GM18873 (cell line): ENCODE data around the gene CLEC17A.

Source experiments
- ATAC-seq: cut with Tn5 transposase; IDR thresholded peaks from one replicate; pipeline ENCODE4 v1.9.1; 2021; ENCODE audit warnings: mild to moderate bottlenecking, moderate library complexity, moderate number of reproducible peaks; ENCODE audit not compliant: unreplicated experiment, low FRiP score

Gene CLEC17A

DNA sequence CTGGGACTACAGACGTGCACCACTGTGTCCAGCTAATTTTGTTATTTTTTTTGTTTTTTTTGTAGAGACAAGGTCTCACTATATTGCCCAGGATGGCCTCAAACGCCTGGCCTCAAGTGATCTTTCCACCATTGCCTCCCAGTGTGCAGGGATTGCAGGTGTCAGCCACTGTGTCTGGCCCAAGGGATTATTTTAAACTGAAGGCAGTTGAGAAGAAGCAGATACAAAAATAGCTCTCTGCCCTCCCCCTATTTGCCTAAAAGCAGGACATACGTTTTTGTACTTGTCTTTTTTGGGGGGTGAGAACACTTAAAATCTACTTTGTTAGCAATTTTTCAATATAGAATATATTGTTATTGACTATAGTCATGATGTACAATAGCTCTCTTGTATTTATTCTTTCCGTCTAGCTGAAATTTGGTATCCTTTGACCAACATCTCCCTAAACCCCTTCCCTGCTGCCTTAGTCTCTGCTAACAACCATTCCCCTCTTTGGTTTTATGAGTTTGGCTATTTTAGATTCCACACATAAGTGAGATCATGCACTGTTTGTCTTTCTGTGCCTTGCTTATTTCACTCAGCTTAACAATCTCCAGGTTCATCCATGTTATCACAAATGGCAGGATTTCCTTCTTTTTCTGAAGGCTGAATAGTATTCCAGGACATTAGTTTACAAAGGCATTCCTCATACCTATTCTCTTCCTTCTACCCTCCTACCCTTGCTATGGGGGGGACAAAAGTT, 56.8 kb downstream of the CLEC17A start:
- ATAC-seq: no peak

DNA sequence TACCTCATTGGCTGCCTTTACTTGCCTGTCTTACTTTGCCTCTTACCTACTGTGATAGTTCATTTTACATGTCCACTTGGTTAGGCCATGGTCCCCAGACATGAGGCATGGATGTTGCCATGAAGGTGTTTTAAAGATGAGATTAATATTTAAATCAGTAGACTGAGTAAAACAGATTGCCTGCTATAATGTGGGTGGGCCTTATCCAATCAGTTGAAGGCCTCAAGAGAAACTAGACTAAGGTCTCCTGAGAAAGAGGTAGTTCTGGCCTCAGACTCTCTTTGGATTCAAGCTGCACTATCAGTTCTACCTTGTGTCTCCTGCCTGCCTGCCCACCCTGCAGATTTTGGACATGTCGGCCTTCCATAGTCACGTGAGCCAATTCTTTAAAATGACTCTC, 65.6 kb downstream of the CLEC17A start:
- ATAC-seq: no peak

DNA sequence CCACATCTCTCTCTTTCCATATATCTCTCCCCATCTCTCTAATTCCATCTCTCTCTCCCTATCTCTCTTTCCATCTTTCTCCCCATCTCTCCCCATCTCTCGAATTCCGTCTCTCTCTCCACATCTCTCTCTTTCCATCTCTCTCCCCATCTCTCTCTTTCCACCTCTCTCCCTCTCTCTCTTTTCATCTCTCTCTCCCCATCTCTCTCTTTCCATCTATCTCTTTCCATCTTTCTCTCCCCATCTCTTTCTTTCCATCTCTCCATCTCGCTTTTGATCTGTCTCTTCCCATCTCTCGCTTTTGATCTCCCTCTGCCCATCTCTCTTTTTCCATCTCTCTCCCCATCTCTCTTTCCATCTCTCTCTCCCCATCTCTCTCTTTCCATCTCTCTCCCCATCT, 66.1 kb downstream of the CLEC17A start:
- ATAC-seq: no peak

DNA sequence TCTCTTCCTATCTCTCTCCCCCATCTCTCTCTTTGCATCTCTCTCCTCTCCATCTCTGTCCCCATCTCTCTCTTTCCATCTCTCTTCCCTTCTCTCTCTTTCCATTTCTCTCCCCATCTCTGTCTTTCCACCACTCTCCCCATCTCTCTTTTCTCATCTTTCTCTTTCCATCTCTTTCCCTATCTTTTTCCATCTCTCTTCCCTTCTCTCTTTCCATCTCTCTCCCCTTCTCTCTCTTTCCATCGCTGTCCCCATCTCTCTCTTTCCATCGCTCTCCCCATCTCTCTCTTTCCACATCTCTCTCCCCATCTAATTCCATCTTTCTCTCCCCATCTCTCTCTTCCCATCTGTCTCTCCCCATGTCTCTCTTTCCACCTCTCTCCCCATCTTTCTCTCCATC, 67.3 kb downstream of the CLEC17A start:
- no peak for ATAC-seq

DNA sequence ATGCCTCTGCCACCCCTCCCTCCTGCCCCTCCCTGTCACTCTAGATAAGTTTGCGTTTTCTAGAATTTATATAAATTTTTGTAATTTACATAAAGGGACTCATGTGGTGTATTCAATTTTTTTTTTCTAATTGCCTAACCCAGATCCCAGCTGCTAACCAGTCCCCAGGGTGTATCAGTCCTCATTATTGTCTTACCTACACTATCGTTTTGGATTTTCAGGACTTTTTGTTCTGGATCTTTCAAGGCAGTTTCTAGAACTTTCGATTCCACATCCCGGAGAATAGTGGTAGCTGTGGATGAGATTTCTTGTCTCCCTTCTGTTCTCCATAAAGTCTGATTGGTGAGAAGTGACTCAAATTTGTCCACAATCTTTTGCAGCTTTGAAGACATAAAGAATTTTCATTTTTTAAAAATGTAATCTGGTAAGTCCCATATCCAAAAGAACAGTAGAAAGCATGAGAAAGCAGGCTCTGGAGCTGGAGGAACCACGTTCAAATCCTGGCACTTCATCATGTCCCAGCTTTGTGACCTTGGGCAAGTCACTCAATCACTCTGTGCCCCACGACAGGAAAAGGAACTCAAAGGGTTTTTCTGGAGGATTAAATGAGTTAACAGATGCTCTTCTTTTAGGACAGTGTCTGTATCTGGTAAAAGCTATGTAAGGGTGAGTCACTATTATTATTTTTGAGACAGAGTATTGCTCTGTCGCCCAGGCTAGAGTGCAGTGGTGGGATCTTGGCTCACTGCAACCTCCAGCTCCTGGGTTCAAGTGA, 72.1 kb downstream of the CLEC17A start:
- ATAC-seq: no peak

DNA sequence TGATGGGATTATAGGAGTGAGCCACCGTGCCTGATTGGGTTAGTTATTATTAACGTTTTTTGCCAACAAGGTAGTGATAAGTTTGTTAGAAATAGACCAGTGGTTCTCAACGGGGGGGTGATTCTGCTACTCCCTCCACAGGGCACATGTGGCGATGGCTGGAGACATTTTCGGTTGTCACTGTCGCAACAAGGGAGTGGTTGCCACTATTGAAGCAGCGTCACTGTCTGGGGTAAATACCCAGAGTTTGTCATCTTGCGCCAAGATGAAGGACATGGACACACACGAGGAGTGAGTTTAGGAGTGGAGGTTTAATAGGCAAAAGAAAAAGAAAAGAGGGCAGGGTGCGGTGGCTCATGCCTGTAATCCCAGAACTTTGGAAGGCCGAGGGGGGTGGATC, 72.8 kb downstream of the CLEC17A start:
- ATAC-seq: no peak

DNA sequence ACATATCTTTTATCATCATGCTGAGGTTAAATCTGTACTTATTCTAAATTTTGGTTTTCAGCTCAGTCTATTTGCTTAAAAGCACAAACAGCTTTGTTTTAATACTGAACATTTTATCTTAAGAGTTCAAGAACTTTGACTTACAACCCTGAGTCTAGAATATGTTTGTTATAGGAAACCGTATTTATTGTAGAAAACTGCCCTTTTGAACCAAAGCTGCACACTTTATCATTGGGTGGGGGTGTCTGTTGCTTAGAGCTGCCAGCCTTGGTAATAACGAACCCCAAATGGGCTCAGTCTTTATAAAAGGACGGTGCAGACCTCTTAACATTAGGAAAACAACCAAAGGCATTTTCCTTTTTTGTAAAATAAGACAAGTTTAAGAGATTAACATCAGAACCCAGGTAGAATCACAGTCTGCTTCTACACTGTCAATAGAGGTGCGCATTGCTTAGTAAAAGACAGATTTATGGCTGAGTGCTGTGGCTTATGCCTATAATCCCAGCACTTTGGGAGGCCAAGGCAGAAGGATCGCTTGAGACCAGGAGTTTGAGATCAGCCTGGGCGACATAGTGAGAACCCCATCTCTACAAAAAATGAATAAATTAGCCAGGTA, 77.1 kb downstream of the CLEC17A start:
- no peak for ATAC-seq

DNA sequence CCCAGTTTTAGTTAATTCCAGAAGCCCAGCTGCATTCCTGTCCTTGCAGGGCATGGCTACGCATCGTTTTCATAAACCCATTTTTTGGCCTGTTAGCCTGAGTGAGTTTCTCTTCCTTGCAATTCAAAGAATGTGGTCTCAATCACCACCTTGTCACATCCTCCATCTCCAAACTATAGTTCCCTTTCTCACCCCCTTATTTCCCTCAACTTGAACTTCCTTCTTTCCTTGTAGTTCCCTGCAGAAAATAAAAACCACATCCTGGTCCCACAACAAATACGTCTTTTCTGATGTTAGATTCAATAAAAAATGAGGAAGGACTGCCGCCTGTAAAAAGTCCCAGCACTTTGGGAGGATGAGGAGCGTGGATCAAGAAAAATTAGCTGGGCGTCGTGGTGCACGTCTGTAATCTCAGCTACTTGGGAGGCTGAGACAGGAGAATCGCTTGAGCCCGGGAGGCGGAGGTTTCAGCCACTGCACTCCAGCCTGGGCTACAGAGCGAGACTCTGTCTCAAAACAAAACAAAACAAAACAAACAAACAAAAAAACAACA, 78.6 kb downstream of the CLEC17A start:
- ATAC-seq: no peak
